GM03348 (cell line): ENCODE measurements around the gene EIF5A.

ENCODE experiments used
- DNase-seq: peaks from one replicate; pipeline ENCODE4 v3.0.0; 2012; ENCODE audit warnings: low spot score

EIF5A gene

DNA sequence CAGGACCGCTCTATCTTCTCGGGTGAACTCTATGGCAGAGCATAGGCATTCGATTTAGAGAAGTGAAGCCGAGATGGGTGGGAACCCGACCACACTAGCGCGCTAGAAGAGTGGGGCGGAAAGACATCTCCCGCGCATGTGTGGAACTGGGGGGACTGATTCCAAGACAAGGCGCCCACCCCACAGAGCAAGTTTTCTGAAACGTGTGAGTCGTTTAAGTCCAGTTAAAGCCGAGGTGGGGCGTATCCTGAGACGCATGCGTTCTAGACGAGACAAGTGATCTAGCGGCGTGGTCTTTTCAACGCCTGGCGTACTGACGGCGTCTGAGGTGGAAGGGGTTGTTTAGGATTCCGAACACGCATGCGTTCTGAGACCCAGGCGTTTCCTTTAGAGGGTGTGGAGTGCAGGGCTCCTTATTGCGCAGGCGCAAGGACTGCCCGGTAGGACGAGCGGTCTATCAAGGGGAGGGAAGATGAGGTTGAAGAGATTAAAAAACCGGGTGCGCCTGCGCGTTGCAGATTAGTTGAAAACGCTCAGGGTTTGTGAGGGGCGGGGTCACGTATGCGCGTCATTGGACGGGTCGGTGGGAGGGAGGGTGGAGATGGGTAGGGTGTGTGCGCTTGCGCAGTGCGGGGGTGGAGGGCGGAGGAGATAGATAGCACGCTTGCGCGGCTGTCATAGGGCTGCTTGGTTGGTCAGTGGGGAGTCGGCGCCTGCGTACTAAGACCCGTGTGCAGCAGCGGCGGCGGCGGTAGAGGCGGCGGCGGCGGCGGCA is at the start of gene EIF5A:
Gene EIF5A, plus strand, starts transcription at position 718 of the 775 bp plus-strand sequence. CDS start 2,008 bp downstream, outside the sequence.
- peak; percentile 99 for DNase-seq

GRCh38 chr17:7258731-7259554 is 48.5 kb upstream of the EIF5A start:
- DNase-seq: no peak

- DNase-seq: no peak
These were observed 47.9 kb upstream of the EIF5A start for GRCh38 chr17:7259555-7259889.

DNA sequence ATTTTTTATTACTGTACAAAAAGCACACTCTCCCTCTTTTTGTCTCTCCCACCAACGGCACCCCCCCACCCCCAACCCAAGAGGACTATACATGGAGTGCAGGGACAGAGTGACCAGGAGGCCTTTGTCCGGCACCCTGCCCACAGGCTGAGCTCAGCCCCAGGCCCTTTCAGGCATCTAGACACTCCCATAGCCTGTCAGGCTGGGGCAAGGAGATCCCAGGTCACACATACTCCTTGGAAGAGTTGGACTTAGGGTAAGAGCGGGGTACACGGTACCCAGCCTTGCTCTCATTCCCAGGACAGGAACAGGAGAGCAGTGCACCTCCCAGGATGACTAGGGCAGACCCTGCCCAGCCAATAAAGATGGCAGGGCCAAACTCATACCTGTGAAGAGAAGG is 47.3 kb upstream of the EIF5A start:
- DNase-seq: no peak

GRCh38 chr17:7260651-7261378 is 46.6 kb upstream of the EIF5A start:
- peak; percentile 51 for DNase-seq

GRCh38 chr17:7261379-7262191 is 45.8 kb upstream of the EIF5A start:
- DNase-seq: peak; percentile 40

GRCh38 chr17:7262192-7262934 is 45.1 kb upstream of the EIF5A start, which contains the start of gene CLDN7:
Gene CLDN7, minus strand, starts transcription at chr17:7262478. Its CDS starts 435 bp downstream, at chr17:7262043.
- no peak for DNase-seq

DNA sequence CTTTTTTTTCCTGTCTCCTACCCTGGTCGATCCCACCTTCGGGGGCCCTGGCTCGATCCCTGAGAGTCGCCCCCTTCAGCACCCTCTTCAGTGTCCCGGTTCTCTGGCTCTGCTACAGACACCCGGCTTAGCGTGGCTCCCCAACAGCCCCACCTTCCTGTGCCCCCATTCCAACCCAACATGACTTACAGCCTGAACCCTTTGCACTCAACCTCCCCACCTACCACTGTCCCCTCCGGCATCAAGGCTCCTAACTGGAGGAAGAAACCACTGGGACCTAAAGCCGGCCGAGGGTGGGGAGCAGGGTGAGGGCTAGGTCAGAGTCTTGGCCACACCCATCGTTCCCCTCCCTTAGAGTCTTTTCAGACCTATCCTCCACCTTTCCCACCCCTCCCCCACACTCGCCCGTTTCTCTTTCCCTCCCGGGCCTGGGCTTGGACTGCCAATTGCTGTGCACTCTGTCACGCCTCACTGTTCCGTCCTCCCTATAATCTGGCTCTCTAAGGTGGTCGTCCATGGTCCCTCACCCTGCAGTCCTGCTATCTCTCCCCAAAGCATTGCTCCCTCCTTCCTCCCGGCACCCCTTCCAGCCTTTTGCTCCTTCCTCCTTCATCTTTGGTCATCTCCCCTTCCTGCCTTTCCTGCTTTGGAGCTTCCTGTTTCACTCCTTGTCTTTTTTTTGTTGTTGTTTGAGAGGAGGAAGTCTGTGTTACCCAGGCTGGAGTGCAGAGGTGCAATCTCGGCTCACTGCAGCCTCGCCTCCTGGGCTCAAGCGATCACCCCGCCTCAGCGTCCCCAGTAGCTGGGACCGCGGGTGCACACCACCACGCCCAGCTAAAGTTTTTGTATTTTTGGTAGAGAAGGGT is 44.3 kb upstream of the EIF5A start:
- no peak for DNase-seq

DNA sequence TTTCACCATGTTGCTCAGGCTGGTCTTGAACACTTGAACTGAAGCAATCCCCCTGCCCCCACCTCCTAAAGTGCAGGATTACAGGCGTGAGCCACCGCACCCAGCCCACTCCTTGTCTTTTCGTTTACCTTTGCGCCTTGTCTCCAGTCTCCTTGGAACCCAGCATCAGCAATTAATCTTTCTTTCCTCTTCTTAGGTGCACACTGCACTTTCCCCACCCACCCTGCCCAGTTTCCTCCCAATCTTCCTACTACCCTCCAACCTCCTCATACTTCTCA is 43.7 kb upstream of the EIF5A start:
- no peak for DNase-seq

DNA sequence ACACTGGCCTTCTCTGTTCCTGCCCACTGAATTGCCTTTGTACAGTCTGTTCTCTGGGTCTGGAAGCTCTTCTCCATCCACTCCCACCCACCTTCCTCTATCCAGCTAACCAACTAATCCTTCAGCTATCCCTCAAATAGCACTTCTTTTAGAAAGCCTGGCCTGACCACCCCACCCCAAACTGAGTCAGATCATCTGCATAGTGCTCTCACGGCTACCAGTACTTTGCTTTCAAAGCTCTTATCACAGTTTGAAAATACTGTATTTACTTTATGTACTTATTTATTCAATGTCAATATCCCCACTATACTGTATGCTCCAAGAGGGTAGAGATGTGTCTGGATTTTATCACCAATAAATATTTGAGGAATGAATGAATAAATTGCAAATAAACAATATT is 40.6 kb upstream of the EIF5A start:
- DNase-seq: no peak

DNA sequence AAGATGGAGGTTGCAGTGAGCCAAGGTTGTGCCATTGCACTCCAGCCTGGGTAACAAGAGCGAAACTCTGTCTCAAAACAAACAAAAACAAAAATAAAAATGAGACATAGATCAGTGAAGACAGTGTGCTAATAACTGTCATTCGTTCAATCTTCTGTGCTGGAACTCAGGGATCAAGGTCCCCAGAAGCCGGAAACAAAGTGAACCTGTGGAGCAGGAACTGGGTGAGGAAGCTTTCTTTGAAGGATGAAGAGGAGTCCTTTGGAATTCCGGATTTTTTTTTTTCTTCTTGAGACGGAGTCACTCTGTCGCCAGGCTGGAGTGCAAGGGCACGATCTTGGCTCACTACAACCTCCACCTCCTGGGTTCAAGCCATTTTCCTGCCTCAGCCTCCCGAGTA is 28.0 kb upstream of the EIF5A start:
- no peak for DNase-seq

DNA sequence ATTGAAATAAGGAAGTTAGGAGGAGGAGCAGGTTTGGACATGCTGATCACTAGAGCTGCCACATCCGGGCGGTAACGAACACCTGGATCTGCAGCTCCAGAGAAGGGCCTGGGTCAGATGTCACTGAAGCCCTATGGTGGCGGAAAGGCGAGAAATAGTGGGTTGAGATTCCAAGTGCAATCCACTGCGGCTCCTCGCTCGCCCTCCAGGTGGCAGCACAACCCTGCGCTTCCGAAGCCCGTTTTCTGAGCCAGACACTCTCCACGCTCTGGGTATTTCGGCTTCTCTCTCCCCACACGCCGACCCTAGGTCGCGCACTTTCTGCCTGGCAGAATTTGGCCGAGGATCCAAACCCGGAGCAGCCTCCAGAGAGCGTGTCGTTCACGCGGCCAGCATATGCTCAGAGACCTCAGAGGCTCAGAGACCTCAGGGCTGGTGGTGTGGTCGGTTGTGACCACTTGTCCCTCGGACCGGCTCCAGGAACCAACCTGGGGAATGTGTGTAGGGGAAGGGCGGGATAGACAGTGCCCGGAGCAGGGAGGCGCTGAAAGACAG is 26.8 kb upstream of the EIF5A start:
- peak; percentile 91 for DNase-seq

- peak; percentile 96 for DNase-seq
These were observed 26.1 kb upstream of the EIF5A start, which contains the start of gene SLC2A4 for GRCh38 chr17:7281074-7281952. Gene SLC2A4, plus strand, starts transcription at chr17:7281718. Its CDS starts 217 bp downstream, at chr17:7281935.

- DNase-seq: peak; percentile 1
These were observed 25.3 kb upstream of the EIF5A start for GRCh38 chr17:7281953-7282751.

DNA sequence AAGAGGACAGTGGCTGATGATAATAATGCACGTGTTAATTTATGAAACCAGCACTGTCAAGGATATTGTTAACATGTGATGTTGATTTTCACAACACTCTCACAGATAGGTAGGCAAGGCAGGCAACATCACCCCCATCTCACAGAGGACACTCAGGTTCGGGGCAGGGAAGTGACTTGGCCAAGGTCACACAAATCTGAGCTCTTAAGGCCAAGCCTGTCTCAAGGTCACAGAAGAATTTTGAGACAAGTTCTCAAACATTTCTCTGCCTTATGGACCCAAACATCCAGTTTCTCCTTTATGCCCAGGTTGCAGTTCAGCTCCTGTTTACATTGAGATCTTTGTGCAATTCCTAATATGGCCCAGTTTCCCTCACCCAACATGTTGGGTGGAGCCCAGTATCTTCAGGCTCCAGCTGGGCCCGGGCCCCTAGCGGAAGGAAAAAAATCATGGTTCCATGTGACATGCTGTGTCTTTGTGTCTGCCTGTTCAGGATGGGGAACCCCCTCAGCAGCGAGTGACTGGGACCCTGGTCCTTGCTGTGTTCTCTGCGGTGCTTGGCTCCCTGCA is 24.6 kb upstream of the EIF5A start:
- peak; percentile 15 for DNase-seq

- DNase-seq: no peak
These were observed 23.8 kb upstream of the EIF5A start for GRCh38 chr17:7283471-7284216.

DNA sequence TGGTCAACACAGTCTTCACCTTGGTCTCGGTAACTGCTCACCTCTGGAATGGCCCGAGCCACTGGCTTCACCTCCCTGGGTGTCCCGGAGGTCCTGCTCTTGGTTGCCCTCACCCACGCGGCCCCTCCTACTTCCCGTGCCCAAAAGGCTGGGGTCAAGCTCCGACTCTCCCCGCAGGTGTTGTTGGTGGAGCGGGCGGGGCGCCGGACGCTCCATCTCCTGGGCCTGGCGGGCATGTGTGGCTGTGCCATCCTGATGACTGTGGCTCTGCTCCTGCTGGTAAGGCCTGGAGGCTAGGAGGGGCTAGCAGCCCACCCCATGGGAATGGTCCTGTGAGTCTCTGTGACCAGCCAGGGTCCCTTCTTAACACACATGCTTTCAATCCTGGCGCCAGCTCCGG is 22.5 kb upstream of the EIF5A start:
- DNase-seq: no peak
